Measurements from ENCODE around the gene PMEL. TPM values are rescaled to one million over a fixed set of nuclear protein-coding genes. Genes with fewer than 3 reads are reported as not detected.

The PMEL gene
- total and polyA plus RNA-seq, 2 donors from 2014 or later = 1.7 to 3.5 TPM

GRCh38 chr12:55957106-55957859 is 8.6 kb downstream of the PMEL start:
- Histone ChIP-seq H3K9ac (ENCODE audit: low read length in 3 of 3) (no peak overlapping the region), H3K36me3 (ENCODE audit: control insufficient read depth in 2 of 3, insufficient read depth in 3 of 3, low read length in 3 of 3) (no peaks in the 10 kb centered on the region), H3K27ac (ENCODE audit: low read depth in 2 of 2, low read length in 2 of 2) (no peak overlapping the region), H3K9me3 (ENCODE audit: control insufficient read depth in 2 of 3, insufficient read depth in 1 of 3, low read length in 3 of 3) (no peaks in the 10 kb centered on the region), H3K4me3 (ENCODE audit: low read length in 3 of 3) (no peak overlapping the region), H3K4me1 (ENCODE audit: control insufficient read depth in 2 of 3, insufficient read depth in 2 of 3, low read depth in 1 of 3, low read length in 3 of 3) (no peaks in the 10 kb centered on the region), H3K27me3 (ENCODE audit: control insufficient read depth, insufficient read depth, low read length) (no peaks in the 10 kb centered on the region)
- FAIRE-seq (no peak), DNase-seq (no peak)
- TF ChIP-seq CTCF (IDR thresholded peaks at IDR 0.05; ENCODE audit: borderline replicate concordance, extremely low read depth, insufficient read depth) = no peak
- intact Hi-C loops (cut with DNase I) = no loop called here

GRCh38 chr12:55955800-55956508 is 9.9 kb downstream of the PMEL start:
- no peak for DNase-seq
- Histone ChIP-seq H3K27me3 (ENCODE audit: control insufficient read depth, insufficient read depth, low read length) (no peaks in the 10 kb centered on the region), H3K9me3 (ENCODE audit: control insufficient read depth in 2 of 3, insufficient read depth in 1 of 3, low read length in 3 of 3) (no peaks in the 10 kb centered on the region), H3K4me3 (ENCODE audit: low read length in 3 of 3) (no peak overlapping the region), H3K27ac (ENCODE audit: low read depth in 2 of 2, low read length in 2 of 2) (no peak overlapping the region), H3K9ac (ENCODE audit: low read length in 3 of 3) (no peak overlapping the region), H3K36me3 (ENCODE audit: control insufficient read depth in 2 of 3, insufficient read depth in 3 of 3, low read length in 3 of 3) (no peaks in the 10 kb centered on the region), H3K4me1 (ENCODE audit: control insufficient read depth in 2 of 3, insufficient read depth in 2 of 3, low read depth in 1 of 3, low read length in 3 of 3) (no peaks in the 10 kb centered on the region)
- intact Hi-C loops (cut with DNase I) = no loop called here
- no peak for TF ChIP-seq CTCF (IDR thresholded peaks at IDR 0.05; ENCODE audit: borderline replicate concordance, extremely low read depth, insufficient read depth)
- FAIRE-seq = no peak

- no peak for FAIRE-seq
- no peak for DNase-seq
- Histone ChIP-seq H3K9me3 (ENCODE audit: control insufficient read depth in 2 of 3, insufficient read depth in 1 of 3, low read length in 3 of 3) (no peaks in the 10 kb centered on the region), H3K36me3 (ENCODE audit: control insufficient read depth in 2 of 3, insufficient read depth in 3 of 3, low read length in 3 of 3) (no peaks in the 10 kb centered on the region), H3K9ac (ENCODE audit: low read length in 3 of 3) (no peak overlapping the region), H3K4me3 (ENCODE audit: low read length in 3 of 3) (no peak overlapping the region), H3K4me1 (ENCODE audit: control insufficient read depth in 2 of 3, insufficient read depth in 2 of 3, low read depth in 1 of 3, low read length in 3 of 3) (no peaks in the 10 kb centered on the region), H3K27me3 (ENCODE audit: control insufficient read depth, insufficient read depth, low read length) (no peaks in the 10 kb centered on the region), H3K27ac (ENCODE audit: low read depth in 2 of 2, low read length in 2 of 2) (no peak overlapping the region)
- intact Hi-C loops (cut with DNase I) = no loop called here
- no peak for TF ChIP-seq CTCF (IDR thresholded peaks at IDR 0.05; ENCODE audit: borderline replicate concordance, extremely low read depth, insufficient read depth)
Observed at GRCh38 chr12:55955344-55955743, 10.5 kb downstream of the PMEL start.
